PC-3 (cell line): ENCODE data around the gene STAG3.

Experiments used
- CTCF ChIP-seq: fragments of 300-600 bp; sonication (generic); conservative IDR thresholded peaks from 2 replicates; pipeline ENCODE4 v1.5.1; 2017; ENCODE audit warnings: antibody characterized with exemption, low read depth, mild to moderate bottlenecking, low read length
- EZH2 ChIP-seq: fragments of 300-600 bp; sonication (generic); IDR thresholded peaks from one replicate; pipeline ENCODE4 v1.6.1; 2017; ENCODE audit warnings: antibody characterized with exemption, mild to moderate bottlenecking, low read length; ENCODE audit not compliant: unreplicated experiment
- EZH2phosphoT487 ChIP-seq: fragments of 300-600 bp; sonication (generic); IDR thresholded peaks from 2 replicates; pipeline ENCODE4 v1.6.1; 2018; ENCODE audit warnings: mild to moderate bottlenecking, antibody characterized with exemption, low read length, borderline replicate concordance

- TF ChIP-seq CTCF (no peak), EZH2phosphoT487 (no peak), EZH2 (no peak)
Observed at GRCh38 chr7:100174582-100174981, 3.1 kb upstream of the STAG3 start.
